HFF-Myc (cell line): ENCODE measurements around the gene TAAR5.
"Not testable (repeated sequence)": the region's sequence is repeated elsewhere in the genome, so short reads cannot be mapped to it uniquely, and the experiment has no call there.

Source experiments
- DNase-seq: peaks from one replicate; pipeline ENCODE4 v3.0.0-alpha.2; 2011; ENCODE audit warnings: low read depth; ENCODE audit errors: extremely low read depth
- H3K4me3 ChIP-seq: replicated peaks from 2 replicates; pipeline ENCODE4 v1.5.1; 2011; ENCODE audit warnings: low read depth, mild to moderate bottlenecking, control low read depth, low read length
- CTCF ChIP-seq: IDR thresholded peaks from 2 replicates; pipeline ENCODE4 v1.5.1; 2012; ENCODE audit warnings: mild to moderate bottlenecking, low read depth, low read length, control low read depth; ENCODE audit errors: missing control alignments

The TAAR5 gene

GRCh38 chr6:132616677-132617076 is 27.1 kb upstream of the TAAR5 start:
- no peak for DNase-seq
- H3K4me3 ChIP-seq, result no peak overlapping the region
- no peak for TF ChIP-seq CTCF

- DNase-seq, result no peak
- no peak overlapping the region for H3K4me3 ChIP-seq
Observed at GRCh38 chr6:132614554-132614953, 25.0 kb upstream of the TAAR5 start.

GRCh38 chr6:132612449-132613108 is 23.0 kb upstream of the TAAR5 start:
- no peak for TF ChIP-seq CTCF
- no peak overlapping the region for H3K4me3 ChIP-seq
- DNase-seq, result no peak

More at GRCh38 chr6:132614554-132614953, 25.0 kb upstream of the TAAR5 start:
- TF ChIP-seq CTCF, result no peak

GRCh38 chr6:132611616-132612015 is 22.1 kb upstream of the TAAR5 start:
- TF ChIP-seq CTCF, result no peak
- no peak overlapping the region for H3K4me3 ChIP-seq
- no peak for DNase-seq

- H3K4me3 ChIP-seq, result no peak overlapping the region
- DNase-seq, result no peak
- TF ChIP-seq CTCF, result no peak
Observed at GRCh38 chr6:132607544-132608233, 18.1 kb upstream of the TAAR5 start.

- no peak overlapping the region for H3K4me3 ChIP-seq
- no peak for DNase-seq
- TF ChIP-seq CTCF, result no peak
Observed at GRCh38 chr6:132604635-132605152, 15.2 kb upstream of the TAAR5 start.

GRCh38 chr6:132600900-132601299 is 11.4 kb upstream of the TAAR5 start:
- not testable (repeated sequence) for H3K4me3 ChIP-seq, DNase-seq
